Activated CD8-positive, alpha-beta memory T cell treated with anti-CD3 and anti-CD28 coated beads for 48 hours (primary cell): Measurements from ENCODE around the gene LHX4.
"Not testable (repeated sequence)": the region's sequence is repeated elsewhere in the genome, so short reads cannot be mapped to it uniquely, and the experiment has no call there.

ENCODE experiments used
- DNase-seq, 3 experiments: peaks; one replicate each; pipeline ENCODE4 v3.0.0-alpha.2; 2020; ENCODE audit warnings: low read depth in 2 of 3, low spot score in 2 of 3

Gene LHX4

DNA sequence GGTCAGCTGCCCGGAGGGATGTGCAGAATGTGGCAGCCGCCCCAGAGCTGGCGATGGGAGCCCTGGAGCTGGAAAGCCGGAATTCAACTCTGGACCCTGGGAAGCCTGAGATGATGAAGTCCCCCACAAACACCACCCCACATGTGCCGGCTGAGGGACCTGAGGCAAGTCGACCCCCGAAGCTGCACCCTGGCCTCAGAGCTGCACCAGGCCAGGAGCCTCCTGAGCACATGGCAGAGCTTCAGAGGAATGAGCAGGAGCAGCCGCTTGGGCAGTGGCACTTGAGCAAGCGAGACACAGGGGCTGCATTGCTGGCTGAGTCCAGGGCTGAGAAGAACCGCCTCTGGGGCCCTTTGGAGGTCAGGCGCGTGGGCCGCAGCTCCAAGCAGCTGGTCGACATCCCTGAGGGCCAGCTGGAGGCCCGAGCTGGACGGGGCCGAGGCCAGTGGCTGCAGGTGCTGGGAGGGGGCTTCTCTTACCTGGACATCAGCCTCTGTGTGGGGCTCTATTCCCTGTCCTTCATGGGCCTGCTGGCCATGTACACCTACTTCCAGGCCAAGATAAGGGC lies 33.5 kb upstream of the LHX4 start:
- DNase-seq, result no peak

DNA sequence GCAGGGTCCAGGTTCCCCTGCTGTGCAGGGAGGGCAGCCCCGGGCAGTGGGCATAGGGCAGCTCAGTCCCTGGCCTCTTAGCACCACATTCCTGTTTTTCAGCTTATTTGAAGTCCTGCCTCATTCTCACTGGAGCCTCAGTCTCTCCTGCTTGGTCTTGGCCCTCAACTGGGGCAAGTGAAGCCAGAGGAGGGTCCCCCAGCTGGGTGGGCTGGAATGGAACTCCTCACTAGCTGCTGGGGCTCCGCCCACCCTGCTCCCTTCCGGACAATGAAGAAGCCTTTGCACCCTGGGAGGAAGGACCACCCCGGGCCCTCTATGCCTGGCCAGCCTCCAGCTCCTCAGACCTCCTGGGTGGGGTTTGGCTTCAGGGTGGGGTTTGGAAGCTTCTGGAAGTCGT lies 32.8 kb upstream of the LHX4 start:
- no peak for DNase-seq

DNA sequence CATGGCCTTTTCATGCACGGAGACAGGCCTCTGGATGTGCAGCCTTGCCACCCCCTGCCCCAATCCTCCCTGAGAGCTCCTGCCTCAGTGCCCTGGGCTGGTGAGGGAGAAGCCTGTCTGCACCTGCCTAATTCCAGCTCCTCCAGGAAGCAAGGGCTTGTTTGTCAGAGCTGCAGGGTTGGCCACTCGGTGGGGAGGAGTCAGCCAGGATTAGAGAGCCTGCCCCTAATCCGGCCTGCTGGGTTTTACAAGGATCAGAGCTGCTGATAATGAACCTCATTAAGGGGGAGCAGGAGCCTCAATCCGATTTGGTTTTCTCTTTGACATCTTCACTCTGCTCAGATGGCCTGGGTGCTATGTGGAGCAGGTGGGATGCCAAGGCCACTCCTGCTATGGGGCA lies 31.9 kb upstream of the LHX4 start:
- no peak for DNase-seq

DNA sequence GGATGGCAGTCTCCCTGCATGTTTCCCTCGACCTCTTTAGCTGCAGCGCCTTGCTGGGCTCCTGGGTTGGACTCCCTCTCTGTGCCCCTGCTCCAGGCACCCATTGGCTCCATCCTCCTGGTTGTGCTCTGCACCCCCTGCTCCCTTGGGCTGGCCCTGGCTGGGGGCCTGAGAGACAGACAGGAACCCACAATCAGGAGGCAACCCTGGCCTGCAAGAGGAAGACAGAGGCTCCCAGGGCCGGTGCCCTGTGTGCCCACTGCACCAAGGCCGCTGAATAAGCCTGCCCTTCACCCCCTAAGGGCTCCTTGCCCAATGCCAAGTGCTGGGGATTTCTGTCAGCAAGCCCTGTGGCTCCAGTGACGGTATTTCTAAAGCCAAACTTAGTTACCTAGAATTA lies 31.5 kb upstream of the LHX4 start:
- DNase-seq, result no peak

DNA sequence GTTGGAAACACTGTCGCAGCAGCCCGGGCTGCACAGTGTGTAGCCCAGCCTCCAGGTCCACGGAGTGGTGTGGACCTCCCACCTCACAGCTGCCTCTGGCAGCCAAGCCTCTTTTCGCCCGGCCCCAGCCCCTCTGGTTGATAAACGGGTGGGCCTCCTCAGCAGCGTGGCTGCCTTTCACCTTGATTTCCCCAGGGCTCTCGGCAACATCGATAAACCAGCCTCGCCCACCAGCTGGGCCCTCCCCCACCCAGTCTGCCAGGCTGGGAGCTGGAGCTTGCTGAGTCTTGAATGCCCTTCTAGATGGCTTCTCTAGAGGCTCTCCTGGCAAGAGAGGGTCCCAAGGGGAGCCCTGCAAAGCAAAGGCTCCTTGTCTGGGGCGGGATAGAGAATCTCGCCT lies 31.0 kb upstream of the LHX4 start:
- DNase-seq, result no peak

DNA sequence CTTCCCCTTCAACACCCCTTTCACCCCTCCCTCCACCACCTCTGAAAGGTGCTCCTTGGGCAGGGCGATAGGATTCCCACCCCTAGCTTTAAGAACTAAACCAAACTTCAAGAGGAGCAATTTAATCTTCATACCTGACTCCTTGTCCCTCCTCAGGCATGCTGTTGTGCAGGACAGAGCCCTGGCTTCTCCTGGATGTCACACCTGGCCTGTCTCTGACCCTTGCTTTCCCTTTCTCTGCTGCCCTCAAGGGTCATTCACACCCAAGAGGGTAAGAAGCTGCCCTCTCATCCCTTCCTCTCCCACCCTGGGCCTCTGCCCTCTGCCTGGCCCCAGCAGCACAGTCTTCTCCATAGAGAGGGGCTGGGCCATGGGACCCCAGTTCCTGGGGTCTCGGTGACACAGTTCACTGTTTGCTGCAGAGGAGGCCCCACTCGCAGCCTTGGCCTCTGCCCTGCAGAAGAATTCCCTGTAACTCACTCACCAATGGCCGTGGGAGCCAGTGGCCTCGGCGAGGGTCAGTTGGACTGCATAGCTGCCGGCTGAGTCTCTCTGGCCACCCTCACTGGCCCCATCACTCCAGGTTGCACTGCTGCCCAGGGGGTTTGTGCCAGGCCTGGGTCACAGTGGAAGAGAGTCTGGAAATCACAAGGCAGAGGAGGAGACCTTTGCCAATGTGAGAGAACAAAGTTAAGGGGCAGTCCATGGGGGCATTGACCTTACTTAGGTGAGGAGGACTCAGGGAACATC lies 28.4 kb upstream of the LHX4 start:
- no peak for DNase-seq

DNA sequence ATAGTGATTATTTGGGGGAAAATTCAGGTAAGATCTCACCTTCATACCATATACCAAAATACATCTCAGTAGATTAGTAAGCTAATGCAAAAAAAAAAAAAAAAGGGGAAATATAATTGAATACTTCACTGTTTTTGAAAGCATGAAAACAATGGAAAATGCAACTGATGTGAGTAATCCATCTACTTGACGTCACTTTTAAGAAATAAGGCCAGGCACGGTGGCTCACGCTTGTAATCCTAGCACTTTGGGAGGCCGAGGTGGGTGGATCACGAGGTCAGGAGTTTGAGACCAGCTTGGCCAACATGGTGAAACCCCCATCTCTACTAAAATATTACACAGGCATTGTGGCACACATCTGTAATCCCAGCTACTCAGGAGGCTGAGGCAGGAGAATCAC lies 27.5 kb upstream of the LHX4 start:
- not testable (repeated sequence) for DNase-seq

DNA sequence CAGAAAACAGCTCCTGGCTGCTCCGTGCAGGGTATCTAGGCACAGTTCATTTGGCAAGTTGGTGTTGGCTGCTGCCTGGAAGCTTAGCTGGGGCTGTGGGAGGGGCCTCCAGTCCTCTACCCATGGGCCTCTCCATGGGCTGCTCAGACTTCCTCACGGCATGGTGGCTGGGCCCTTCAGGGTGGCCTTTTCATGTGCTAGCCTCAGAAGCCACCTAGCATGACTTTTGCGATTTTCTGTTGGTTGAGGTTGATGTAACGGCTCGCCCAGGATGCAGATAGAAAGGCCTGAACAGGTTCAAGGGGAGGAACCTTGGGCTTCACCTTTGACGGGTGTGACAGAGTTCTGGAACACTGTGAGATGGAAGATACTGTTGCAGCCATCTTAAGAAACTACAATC lies 25.8 kb upstream of the LHX4 start:
- no peak for DNase-seq

DNA sequence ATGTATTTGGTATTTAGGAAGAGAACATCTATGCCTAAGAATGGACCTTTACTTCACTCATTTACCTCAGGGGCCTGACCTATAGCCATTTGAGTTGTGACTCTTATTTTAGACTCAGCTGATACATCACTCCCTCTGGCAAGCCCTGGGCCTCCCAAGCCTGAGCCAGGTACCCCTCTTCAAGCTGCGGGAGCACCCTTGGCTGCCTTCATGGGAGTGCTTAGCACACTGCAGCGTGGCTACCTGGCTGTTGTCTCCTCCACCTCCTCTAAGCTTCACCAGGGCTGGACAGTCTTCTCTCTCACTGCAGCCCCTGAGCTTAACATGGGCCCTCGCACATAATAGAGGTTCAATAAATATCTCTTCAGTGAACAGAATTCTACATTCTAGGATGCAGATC lies 23.5 kb upstream of the LHX4 start:
- DNase-seq, result no peak

DNA sequence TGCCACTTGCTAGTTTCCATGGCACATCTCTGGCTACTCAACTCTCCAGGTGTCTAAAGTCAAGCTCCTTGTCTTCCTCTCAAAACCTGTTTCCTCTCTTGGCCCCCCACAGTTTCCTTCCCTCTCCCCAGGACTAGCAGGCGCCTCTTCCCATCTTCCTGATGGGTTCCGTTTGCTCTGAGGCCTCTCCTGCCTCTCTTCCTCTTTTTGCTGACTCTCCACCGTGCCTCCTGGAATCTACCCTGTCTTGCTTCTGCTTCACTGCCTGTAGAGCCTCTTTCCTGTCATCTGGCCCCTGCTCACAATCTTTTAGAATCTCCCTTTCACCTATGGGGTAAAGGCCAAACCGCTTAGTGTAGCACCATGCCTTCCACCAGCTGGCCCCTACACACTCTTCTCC lies 21.8 kb upstream of the LHX4 start:
- no peak for DNase-seq

DNA sequence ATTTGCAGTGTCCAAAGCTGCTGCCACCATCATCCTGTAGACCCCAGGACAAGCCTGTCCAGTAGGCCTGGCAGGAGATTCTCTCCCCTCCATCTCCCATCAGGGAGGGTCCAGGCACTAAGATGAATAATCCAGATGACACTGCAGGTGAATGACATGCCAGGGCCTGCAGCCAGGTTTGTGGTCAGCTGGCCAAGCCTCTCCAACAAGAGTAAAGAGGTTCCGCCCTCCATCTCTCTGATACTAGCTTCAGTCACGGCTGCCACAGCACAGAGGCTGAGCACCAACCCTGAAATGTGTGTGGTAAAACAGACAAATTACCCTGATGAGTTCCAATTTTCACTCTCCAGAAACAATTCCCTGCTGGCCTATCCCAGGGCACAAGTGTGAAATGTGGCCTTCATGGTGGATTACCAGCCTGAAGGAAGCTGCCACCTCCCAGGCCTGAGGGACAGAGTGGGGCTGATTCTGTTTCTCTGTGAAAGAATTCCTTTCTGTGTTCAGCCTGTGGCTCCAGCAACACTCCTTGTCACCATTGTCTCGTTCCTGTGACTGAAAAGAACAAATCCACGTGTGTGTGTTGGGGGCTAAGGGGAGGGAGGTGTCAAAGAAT lies 19.9 kb upstream of the LHX4 start:
- DNase-seq, result no peak

DNA sequence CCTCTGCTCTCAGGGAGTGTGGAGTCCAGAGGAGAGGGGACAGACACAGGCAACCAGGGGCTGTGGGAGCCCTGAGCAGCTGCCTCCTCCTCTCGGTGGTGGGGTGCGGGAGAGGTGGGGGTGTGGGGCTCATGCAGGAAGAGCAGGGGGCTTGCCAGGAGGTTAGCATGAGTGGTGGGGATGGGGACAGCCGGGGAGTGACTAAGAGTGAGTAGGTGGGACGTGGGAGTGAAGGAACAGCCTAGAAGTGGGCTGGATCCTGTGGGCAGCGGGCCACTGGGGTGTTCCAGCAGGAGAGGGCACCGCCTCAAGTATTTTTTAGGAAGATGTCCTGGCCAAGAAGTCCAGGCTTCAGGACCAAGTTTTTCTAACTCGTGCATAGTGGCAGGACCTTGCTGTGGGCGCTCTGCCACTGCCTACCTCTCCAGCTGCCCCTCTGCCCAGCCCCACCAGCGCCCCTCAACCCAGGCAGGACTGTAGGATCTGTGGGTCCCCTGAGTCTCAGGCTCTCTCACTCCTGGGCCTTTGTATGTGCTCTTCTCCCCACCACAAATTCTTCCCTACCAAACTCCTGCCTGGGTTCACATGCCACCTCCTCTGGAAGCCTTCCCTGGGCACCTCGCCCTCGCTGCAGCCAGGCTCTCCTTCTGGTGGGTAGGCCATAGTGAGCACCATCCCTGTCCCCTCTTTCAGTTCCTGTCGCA lies 18.8 kb upstream of the LHX4 start:
- DNase-seq, result no peak

DNA sequence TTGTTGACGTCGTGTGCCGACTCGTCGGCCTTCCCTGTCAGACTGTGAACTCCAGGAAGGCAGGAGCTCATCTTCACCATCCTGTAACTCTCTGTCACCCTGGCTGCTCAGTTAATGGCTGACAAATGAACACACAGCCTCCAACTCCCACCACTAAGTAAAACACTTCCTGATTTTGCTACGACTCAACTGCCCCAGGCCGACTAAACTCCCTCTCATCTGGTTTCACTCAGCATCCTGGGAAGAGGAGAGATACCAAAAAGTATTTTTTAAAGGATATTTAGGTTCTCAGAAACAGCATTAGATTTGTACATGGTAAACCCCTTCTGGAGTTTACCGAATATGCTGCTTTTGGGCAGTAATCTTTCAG lies 18.2 kb upstream of the LHX4 start:
- no peak for DNase-seq

DNA sequence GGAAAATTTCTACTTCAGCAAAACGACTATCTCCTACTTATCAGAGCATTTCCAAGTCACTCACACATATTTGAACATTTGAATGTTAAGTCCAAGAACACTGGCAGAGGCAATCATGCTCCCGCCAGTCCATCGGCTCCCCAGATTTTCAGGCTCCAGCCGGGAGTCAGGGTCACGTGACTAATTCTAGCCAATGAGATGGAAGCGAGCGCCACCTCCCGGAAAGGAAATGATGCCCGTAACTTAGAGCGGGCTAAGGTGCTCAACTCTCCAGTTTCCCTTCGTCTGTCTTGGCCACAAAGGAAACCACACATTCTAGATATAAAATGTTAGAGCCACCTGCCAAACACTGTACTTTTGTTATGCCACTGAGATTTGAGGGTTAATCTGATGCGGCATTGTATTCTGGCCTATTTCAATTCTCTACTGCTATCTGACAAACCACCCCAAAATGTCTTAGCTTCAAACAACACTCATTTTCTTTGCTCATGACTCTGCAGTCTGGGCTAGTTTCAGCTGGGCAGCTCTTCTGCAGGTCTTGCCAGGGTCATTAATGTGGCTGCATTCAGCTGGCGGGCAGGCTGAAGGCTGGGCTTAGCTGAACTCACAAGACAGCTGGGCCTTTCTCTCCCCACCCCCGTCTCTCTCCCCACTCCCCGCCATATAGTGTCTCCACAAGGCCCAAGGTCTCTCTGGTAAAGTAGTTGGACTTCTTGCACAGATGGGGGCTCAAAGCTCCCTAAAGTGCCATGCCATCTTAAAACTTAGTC lies 16.5 kb upstream of the LHX4 start:
- DNase-seq, result peak in 1 of 3 experiments; percentile 49

DNA sequence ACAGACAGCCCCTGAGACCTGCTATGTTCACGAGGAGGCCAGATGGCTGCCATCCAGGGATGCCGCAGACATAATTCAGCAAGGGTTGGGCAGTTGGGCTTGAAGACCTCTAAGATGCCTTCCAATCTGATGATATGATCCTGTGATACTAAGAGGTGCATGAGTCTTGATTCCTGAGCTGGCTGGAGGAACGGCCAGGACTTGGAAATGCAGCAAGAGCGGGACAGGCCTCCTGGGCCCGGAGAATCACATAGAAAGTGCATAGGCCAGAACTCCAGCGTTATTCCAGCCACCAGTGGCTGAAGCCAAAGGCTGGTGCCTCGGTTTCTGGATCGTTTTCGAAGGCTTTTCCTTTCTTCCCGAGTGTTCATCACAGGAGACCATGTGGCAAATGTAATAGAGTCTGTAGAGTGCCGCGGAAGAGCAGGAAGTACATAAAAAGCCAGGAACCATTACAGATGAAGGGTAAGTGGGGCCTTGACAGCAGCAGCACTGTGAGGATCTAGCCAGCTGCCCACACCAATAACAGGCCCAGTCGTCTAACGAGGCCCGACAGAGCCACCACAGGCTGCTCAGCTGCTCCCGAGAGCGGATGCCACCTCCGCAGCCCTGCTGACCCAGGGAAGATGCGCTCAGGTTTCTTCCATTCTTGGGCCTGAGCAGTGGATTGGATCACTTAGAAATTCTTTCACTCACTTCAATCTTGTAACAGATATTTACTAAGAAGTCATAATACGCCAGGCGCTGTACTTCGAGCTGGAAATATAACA lies 14.0 kb upstream of the LHX4 start:
- DNase-seq, result no peak

DNA sequence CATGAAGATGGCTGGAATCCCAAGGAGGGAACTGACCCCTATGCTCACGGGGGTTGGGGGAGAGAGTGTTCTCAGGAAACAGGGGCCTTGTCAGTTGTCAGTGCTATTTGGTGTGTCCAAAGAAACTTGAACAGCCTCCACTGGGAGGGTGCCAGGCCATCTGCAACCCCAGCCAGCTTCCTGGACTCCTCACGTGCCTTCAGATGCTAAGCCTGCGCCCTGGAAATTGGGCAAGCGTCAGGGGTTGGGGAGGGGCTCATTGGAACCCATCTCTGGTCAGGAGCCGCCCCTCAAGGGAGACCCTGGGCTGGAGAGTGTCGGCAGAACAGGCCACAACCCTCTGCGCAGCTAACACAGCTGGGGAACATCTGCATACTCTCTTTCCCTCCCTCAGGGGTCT lies 13.1 kb upstream of the LHX4 start:
- DNase-seq, result no peak

DNA sequence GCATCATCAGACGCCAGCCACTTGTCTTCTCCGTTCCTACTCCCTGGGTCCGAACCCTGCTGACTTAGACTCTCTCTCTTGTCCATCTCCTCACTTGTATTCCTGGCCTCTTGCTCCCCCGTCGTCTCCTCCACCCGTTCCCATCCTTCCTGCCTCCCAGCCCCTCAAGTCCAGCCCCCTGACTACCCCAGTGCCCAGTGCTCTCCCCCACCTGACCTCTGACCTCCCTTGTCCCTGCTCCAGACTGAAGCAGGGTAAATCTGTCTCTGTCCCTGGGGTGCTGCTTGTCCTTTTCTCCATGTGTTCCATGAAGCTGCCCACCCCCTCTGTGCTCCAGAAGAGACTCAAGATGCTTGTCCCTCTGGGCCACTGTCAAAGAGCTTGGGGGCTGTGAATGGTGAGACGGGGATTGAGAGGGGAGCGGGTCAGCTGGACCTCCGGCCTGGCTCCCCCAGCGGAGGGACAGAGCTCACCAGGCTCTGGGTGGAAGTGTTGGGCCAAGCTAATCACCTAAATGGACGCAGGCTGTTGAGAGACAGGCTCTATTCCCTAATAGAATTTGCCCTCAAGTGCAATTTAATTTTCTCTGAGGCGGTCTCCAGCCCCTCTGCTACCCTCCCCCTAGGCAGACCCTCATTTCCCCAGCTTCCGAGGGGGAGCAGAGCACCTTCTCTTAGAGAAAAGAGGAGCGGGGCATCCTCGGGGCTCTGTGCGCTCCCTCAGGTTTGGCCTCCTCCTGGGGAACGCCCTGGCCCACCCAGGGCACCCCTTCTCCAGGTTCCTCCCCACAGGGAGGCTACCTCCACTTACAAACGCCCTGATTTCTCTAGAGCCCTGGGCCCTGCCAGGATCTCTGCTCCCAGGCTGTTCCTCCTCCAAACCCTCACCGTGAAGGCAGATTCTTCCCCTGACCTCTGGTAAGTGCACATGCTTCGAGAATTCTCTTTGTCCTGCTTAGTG lies 11.0 kb upstream of the LHX4 start:
- DNase-seq, result no peak

DNA sequence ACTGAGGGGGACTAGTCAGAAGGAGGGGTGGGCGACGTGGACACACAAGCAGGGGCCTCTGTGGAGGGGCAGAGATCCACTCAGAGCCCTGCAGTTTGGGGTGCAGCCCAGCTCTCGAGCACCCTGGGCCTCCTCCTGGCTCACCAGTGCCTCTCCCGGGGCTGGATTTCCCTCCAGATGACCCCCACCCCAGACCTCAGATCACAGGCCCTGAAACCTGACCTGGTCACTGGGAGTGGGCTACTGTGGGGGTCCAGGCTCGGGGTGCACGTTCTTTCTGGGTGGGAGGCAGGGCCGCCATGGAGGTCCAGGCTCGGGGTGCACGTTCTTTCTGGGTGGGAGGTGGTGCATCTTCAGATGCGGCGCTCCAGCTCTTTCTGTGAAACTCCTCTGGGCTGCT lies 10.3 kb upstream of the LHX4 start:
- no peak for DNase-seq

DNA sequence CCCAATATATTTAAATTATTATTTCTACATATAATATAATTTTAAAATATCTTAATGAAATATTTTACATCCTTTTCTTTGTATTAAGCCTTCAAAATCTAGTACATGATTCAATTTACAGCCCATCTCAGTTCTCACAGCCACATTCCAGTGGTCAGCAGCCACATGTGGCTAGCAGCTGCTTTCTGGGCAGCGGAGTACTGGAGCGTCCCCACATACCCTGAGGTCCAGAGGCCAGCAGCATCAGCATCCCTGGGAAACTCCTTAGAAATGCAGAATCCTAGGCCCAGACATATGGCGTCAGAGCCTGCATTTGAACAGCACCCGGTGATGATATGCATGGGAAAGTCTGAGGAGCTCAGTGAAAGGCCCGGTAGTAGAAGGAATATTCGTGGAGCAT lies 8.6 kb upstream of the LHX4 start:
- no peak for DNase-seq

DNA sequence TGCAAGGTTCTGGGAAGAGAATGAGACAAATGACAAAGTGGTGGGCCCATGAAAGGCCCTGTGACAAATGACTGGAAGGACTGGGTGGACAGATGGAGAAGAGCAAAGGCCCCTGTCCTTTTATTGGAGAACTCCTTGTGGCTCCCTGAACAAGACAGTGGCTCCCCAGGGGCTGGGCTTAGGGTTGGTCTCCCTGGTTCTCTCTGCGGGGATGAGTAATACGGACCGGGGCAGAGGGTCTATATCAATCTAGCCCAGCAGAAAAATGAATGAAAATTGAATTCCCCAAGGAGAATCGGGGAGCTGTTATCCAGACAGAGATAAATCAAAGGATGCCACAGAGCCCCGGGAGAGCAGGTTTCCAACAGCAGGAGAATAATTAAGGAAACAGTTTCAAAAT lies 5.2 kb upstream of the LHX4 start:
- no peak for DNase-seq
